22Rv1 (cell line): ENCODE measurements around the gene RAC3.

Experiments
- ZFX ChIP-seq: fragments of 450-650 bp; IDR thresholded peaks from 2 replicates; pipeline ENCODE4 v1.6.1; 2017; ENCODE audit warnings: antibody characterized with exemption, borderline replicate concordance
- TF ChIP-seq, protein P1 (sequence below): fragments of 450-650 bp; IDR thresholded peaks from 2 replicates; pipeline ENCODE4 v1.5.1; 2017; ENCODE audit warnings: mild to moderate bottlenecking

DNA sequence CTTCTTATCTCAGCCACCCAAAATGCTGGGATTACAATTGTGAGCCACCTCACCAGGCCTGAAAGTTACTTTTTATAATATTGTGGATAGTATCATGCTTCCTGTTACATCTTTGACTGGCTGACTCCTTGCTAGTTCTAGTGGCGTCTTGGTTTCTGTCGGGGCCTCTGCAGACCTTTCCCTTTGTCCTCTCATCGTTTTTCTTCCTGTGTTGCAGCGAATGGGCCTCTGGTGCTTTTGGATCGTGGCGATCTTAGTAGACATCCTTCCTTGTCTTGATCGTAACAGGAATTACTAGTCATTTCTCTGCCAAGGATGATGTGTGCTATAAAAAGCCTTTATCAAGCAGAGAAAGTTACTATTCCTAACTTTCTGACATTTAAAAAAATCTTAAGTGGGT, 33.3 kb upstream of the RAC3 start:
- TF ChIP-seq, protein P1, sequence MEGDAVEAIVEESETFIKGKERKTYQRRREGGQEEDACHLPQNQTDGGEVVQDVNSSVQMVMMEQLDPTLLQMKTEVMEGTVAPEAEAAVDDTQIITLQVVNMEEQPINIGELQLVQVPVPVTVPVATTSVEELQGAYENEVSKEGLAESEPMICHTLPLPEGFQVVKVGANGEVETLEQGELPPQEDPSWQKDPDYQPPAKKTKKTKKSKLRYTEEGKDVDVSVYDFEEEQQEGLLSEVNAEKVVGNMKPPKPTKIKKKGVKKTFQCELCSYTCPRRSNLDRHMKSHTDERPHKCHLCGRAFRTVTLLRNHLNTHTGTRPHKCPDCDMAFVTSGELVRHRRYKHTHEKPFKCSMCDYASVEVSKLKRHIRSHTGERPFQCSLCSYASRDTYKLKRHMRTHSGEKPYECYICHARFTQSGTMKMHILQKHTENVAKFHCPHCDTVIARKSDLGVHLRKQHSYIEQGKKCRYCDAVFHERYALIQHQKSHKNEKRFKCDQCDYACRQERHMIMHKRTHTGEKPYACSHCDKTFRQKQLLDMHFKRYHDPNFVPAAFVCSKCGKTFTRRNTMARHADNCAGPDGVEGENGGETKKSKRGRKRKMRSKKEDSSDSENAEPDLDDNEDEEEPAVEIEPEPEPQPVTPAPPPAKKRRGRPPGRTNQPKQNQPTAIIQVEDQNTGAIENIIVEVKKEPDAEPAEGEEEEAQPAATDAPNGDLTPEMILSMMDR = no peak
- TF ChIP-seq ZFX = no peak
